Loucy (cell line): ENCODE data around the gene DCST1.

Experiments used
- H2AFZ ChIP-seq: fragments of 200-600 bp; sonication (generic); 2 replicates; pipeline ENCODE4 v1.6.0; 2016; ENCODE audit warnings: antibody characterized with exemption, mild to moderate bottlenecking, low read length, moderate library complexity
- H3F3A ChIP-seq: fragments of 200-600 bp; 2 replicates; pipeline ENCODE4 v1.6.0; 2016; ENCODE audit warnings: antibody characterized with exemption, low read depth, mild to moderate bottlenecking
- H3K27me3 ChIP-seq: fragments of 200-600 bp; sonication (generic); 2 replicates; pipeline ENCODE4 v1.6.1; 2014; ENCODE audit warnings: low read length, mild to moderate bottlenecking; ENCODE audit not compliant: insufficient read depth, poor library complexity, severe bottlenecking
- H3K36me3 ChIP-seq: fragments of 200-600 bp; sonication (generic); 2 replicates; pipeline ENCODE4 v1.6.1; 2016; ENCODE audit warnings: low read length; ENCODE audit not compliant: insufficient read depth
- H3K4me1 ChIP-seq: fragments of 200-600 bp; sonication (generic); 2 replicates; pipeline ENCODE4 v1.5.1; 2014; ENCODE audit warnings: low read length, mild to moderate bottlenecking; ENCODE audit not compliant: insufficient read depth, poor library complexity, severe bottlenecking
- H3K4me2 ChIP-seq: fragments of 200-600 bp; sonication (generic); 2 replicates; pipeline ENCODE4 v1.6.0; 2014; ENCODE audit warnings: antibody characterized with exemption, low read length, low read depth, mild to moderate bottlenecking; ENCODE audit not compliant: poor library complexity, severe bottlenecking
- H3K4me3 ChIP-seq: fragments of 200-600 bp; sonication (generic); 2 replicates; pipeline ENCODE4 v1.5.1; 2014; ENCODE audit warnings: low read length, mild to moderate bottlenecking, mixed read lengths; ENCODE audit not compliant: poor library complexity, severe bottlenecking
- H3K79me2 ChIP-seq: fragments of 200-600 bp; sonication (generic); 2 replicates; pipeline ENCODE4 v1.6.1; 2014; ENCODE audit warnings: low read length; ENCODE audit not compliant: insufficient read depth
- H3K9ac ChIP-seq: fragments of 200-600 bp; sonication (generic); 2 replicates; pipeline ENCODE4 v1.6.0; 2014; ENCODE audit warnings: mild to moderate bottlenecking, low read depth, low read length, moderate library complexity; ENCODE audit not compliant: poor library complexity, severe bottlenecking
- H3K9me2 ChIP-seq: fragments of 200-600 bp; sonication (generic); replicated peaks from 2 replicates; pipeline ENCODE4 v1.6.1; 2016; ENCODE audit warnings: low read depth, low read length, mixed read lengths
- H3K9me3 ChIP-seq: fragments of 200-600 bp; sonication (generic); 2 replicates; pipeline ENCODE4 v1.6.1; 2014; ENCODE audit warnings: mild to moderate bottlenecking, antibody characterized with exemption, low read length, low read depth; ENCODE audit not compliant: insufficient read depth
- H4K20me1 ChIP-seq: fragments of 200-600 bp; sonication (generic); 2 replicates; pipeline ENCODE4 v1.6.0; 2014; ENCODE audit warnings: antibody characterized with exemption, low read length, mild to moderate bottlenecking; ENCODE audit not compliant: insufficient read depth, poor library complexity, severe bottlenecking
- CTCF ChIP-seq: fragments of 200-600 bp; sonication (generic); conservative IDR thresholded peaks from 2 replicates; pipeline ENCODE4 v1.5.1; 2014; ENCODE audit warnings: mild to moderate bottlenecking, antibody characterized with exemption, low read length
- EZH2phosphoT487 ChIP-seq: fragments of 200-600 bp; IDR thresholded peaks from 2 replicates; pipeline ENCODE4 v1.6.1; 2018; ENCODE audit warnings: antibody characterized with exemption, mild to moderate bottlenecking, moderate library complexity, borderline replicate concordance

Gene DCST1

GRCh38 chr1:155009221-155009711 is 24.4 kb upstream of the DCST1 start:
- H3K79me2 ChIP-seq, result no peaks in the 10 kb centered on the region

GRCh38 chr1:155009742-155010141 is 23.9 kb upstream of the DCST1 start:
- H3K4me2 ChIP-seq, result peak overlapping the region; percentile 43
- H4K20me1 ChIP-seq, result no peaks in the 10 kb centered on the region
- H3K9me2 ChIP-seq, result no peaks in the 10 kb centered on the region
- H3K4me3 ChIP-seq, result no peak overlapping the region
- H3K9me3 ChIP-seq, result no peaks in the 10 kb centered on the region
- peaks cover 67% of the 10 kb centered on the region for H3K4me1 ChIP-seq
- no peaks in the 10 kb centered on the region for H3K79me2 ChIP-seq
- no peaks in the 10 kb centered on the region for H3K36me3 ChIP-seq
- H3K9ac ChIP-seq, result no peak overlapping the region
- H3F3A ChIP-seq, result no peaks in the 10 kb centered on the region
- no peak overlapping the region for H2AFZ ChIP-seq
- TF ChIP-seq EZH2phosphoT487 (no peak), CTCF (no peak)
- no peaks in the 10 kb centered on the region for H3K27me3 ChIP-seq

More at GRCh38 chr1:155009221-155009711, 24.4 kb upstream of the DCST1 start:
- Histone ChIP-seq H2AFZ (no peak overlapping the region), H3K27me3 (no peaks in the 10 kb centered on the region), H3K9me2 (no peaks in the 10 kb centered on the region), H3K9me3 (no peaks in the 10 kb centered on the region), H3K36me3 (no peaks in the 10 kb centered on the region), H3K9ac (no peak overlapping the region), H3K4me3 (no peak overlapping the region), H3K4me2 (no peak overlapping the region), H3K4me1 (peaks cover 69% of the 10 kb centered on the region), H4K20me1 (no peaks in the 10 kb centered on the region), H3F3A (no peaks in the 10 kb centered on the region)
- no peak for TF ChIP-seq EZH2phosphoT487
- no peak for TF ChIP-seq CTCF

- H3K9ac ChIP-seq, result no peak overlapping the region
- no peaks in the 10 kb centered on the region for H3K9me3 ChIP-seq
- no peaks in the 10 kb centered on the region for H3K79me2 ChIP-seq
- no peak overlapping the region for H2AFZ ChIP-seq
- H3F3A ChIP-seq, result no peaks in the 10 kb centered on the region
- H3K4me1 ChIP-seq, result peaks cover 61% of the 10 kb centered on the region
- no peaks in the 10 kb centered on the region for H3K9me2 ChIP-seq
- TF ChIP-seq EZH2phosphoT487, result no peak
- no peak for TF ChIP-seq CTCF
- peak overlapping the region; percentile 43 for H3K4me2 ChIP-seq
- H4K20me1 ChIP-seq, result no peaks in the 10 kb centered on the region
- no peaks in the 10 kb centered on the region for H3K27me3 ChIP-seq
- H3K4me3 ChIP-seq, result no peak overlapping the region
- no peaks in the 10 kb centered on the region for H3K36me3 ChIP-seq
These were observed 23.3 kb upstream of the DCST1 start for GRCh38 chr1:155010211-155010918.
